Natural killer cell treated with Interleukin-12 subunit alpha and Interleukin-12 subunit beta and Interleukin-15 and Interleukin-18, amount 100 ng/mL, for 72 hours (primary cell): Measurements from ENCODE around the gene TUBB. TPM values are rescaled to one million over a fixed set of nuclear protein-coding genes. Genes with fewer than 3 reads are reported as not detected.

Experiments used
- ATAC-seq, 2 donors: fragments of 150-1000 bp; cut with Tn5 transposase in 1 of 2; sonication (Bioruptor Pico), chemical (Tn5 transposase) in 1 of 2; 2 replicates each; pipeline ENCODE4 v1.10.0; 2021
- DNase-seq: peaks from one replicate; pipeline ENCODE4 v3.0.0; 2022; ENCODE audit warnings: low spot score
- H3K27ac Mint-ChIP-seq, 2 donors: 1 replicate in 1 of 2; 2 replicates in 1 of 2; pipeline ENCODE4 v1.8.0; 2022; ENCODE audit warnings: mixed read lengths in 2 of 2, mild to moderate bottlenecking in 1 of 2, moderate library complexity in 1 of 2
- H3K27me3 Mint-ChIP-seq, 2 donors: 1 replicate in 1 of 2; 2 replicates in 1 of 2; pipeline ENCODE4 v1.8.0; 2022; ENCODE audit warnings: mixed read lengths in 2 of 2
- H3K36me3 Mint-ChIP-seq: one replicate; pipeline ENCODE4 v1.8.0; 2022; ENCODE audit warnings: mixed read lengths
- H3K4me1 Mint-ChIP-seq, 2 donors: 1 replicate in 1 of 2; 2 replicates in 1 of 2; pipeline ENCODE4 v1.8.0; 2022; ENCODE audit warnings: low read depth in 2 of 2, mixed read lengths in 2 of 2, mild to moderate bottlenecking in 1 of 2
- H3K4me3 Mint-ChIP-seq: one replicate; pipeline ENCODE4 v1.8.0; 2022; ENCODE audit warnings: mixed read lengths
- H3K9me3 Mint-ChIP-seq: 2 replicates; pipeline ENCODE4 v1.8.0; 2022; ENCODE audit warnings: mixed read lengths
- total RNA-seq, 2 donors: library from RNA; stranded (reverse); gene quantifications; one replicate each; pipeline ENCODE4 v1.2.3, GENCODE V29; 2022

Gene TUBB
- total RNA-seq, 2 donors from 2014 or later: 938 to 1,043 TPM

DNA sequence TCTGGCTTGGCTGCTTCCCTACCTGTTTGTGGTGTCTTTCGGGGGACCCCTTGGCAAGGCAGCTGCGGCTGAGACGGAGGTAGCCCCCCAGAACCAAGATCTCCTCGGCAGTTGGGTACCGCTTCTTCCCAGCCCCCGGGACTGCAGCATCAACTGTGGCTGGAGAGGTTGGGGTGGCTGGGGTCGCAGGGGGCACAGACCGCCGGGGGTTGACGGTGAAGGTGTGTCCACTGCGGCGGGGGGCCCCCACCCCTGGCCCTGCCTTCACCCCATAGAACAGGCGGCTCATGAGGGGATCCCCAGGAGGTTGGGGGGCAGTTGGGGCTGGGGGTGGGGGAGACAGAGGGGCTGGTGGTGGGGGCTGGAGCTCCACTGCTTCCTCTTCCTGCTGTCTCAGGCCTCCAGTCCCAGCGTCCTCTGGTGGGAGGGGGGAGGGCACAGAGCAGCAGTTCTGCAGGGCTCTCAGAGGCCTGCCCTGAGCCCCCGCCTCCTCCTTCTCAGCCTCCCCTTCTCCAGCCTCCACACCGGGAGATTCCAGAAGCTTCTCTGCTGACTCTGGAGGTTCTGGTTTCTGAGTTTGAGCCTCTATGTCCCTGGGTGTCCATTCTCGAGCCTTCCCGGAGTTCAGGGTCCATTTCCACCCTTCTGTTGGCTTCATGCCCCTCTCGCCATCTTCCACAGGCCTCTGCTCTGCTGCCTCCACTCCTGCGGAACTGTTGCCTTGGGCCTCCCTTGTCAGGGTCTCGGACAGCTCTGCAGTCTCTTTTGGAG, 35.6 kb upstream of the TUBB start:
- peak overlapping the region; percentile 100 for H3K4me3 Mint-ChIP-seq
- peak overlapping the region; percentile 98 for H3K27ac Mint-ChIP-seq
- peaks cover 51% of the 10 kb centered on the region for H3K36me3 Mint-ChIP-seq
- no peaks in the 10 kb centered on the region for H3K9me3 Mint-ChIP-seq
- peaks cover 60 to 68% of the 10 kb centered on the region in 2 donors for H3K4me1 Mint-ChIP-seq
- DNase-seq (peak; percentile 80), ATAC-seq (no peak)
- H3K27me3 Mint-ChIP-seq: no peaks in the 10 kb centered on the region

- Mint-ChIP-seq H3K4me3 (peak overlapping the region; percentile 100), H3K27ac (peak overlapping the region; percentile 98), H3K9me3 (no peaks in the 10 kb centered on the region), H3K4me1 (peaks cover 60 to 69% of the 10 kb centered on the region in 2 donors), H3K36me3 (peaks cover 48% of the 10 kb centered on the region), H3K27me3 (no peaks in the 10 kb centered on the region)
- ATAC-seq (no peak), DNase-seq (no peak)
These were observed 34.8 kb upstream of the TUBB start for GRCh38 chr6:30685157-30686008.

- Mint-ChIP-seq H3K4me3 (peak within 1 kb of the TSS; percentile 100), H3K27ac (peak within 1 kb of the TSS; percentile 98), H3K27me3 (no peaks in the 10 kb centered on the region), H3K9me3 (no peaks in the 10 kb centered on the region), H3K36me3 (peaks cover 43% of the 10 kb centered on the region), H3K4me1 (peaks cover 57 to 68% of the 10 kb centered on the region in 2 donors)
- ATAC-seq (peak; percentile 61 to 69), DNase-seq (peak; percentile 84)
These were observed 33.9 kb upstream of the TUBB start, which contains the start of gene PPP1R18 for GRCh38 chr6:30686009-30686907. Gene PPP1R18, minus strand, starts transcription at chr6:30686645. Its CDS starts 627 bp downstream, at chr6:30686018.

DNA sequence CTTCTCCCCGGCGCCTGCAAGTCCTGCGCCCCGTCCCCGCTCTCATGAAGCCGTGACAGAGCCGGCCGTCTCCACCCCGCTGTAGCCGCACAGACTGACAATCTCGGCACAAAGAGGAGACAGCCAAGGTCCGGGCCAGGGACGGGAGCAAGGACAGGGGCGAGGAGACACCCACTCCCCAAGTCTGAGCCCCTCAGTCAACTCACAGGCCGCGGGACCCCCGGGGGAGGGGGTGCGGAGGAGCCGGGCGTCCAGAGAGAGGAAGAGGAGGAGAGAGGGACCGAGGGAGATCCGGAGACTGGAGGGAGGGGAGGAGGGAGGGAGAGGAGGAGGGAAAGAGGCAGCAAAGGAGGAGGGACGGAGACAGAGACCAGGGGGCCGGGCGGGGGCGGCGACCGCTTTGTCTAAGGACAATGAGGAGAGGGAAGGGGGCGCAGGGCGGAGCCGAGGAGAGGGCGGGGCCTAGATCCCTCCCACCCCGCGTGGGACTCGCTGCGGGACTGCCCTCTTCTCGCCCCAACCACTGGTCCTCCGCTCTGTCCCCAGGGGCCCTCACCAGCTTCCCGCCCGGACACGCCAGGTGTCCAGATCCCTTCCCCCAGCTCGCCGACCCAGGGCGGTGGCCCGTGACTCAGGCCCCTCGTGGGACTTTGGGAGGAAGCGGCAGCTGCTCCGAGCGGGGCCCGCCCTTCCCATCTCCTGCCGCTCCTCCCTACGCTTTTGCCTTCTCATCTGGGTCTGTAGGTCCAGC, 33.1 kb upstream of the TUBB start:
- H3K4me1 Mint-ChIP-seq: peaks cover 50 to 60% of the 10 kb centered on the region in 2 donors
- H3K27me3 Mint-ChIP-seq: no peaks in the 10 kb centered on the region
- peak overlapping the region; percentile 98 for H3K27ac Mint-ChIP-seq
- H3K9me3 Mint-ChIP-seq: no peaks in the 10 kb centered on the region
- H3K4me3 Mint-ChIP-seq: peak overlapping the region; percentile 100
- H3K36me3 Mint-ChIP-seq: peaks cover 35% of the 10 kb centered on the region
- DNase-seq: peak; percentile 93
- peak; percentile 60 to 77 for ATAC-seq

DNA sequence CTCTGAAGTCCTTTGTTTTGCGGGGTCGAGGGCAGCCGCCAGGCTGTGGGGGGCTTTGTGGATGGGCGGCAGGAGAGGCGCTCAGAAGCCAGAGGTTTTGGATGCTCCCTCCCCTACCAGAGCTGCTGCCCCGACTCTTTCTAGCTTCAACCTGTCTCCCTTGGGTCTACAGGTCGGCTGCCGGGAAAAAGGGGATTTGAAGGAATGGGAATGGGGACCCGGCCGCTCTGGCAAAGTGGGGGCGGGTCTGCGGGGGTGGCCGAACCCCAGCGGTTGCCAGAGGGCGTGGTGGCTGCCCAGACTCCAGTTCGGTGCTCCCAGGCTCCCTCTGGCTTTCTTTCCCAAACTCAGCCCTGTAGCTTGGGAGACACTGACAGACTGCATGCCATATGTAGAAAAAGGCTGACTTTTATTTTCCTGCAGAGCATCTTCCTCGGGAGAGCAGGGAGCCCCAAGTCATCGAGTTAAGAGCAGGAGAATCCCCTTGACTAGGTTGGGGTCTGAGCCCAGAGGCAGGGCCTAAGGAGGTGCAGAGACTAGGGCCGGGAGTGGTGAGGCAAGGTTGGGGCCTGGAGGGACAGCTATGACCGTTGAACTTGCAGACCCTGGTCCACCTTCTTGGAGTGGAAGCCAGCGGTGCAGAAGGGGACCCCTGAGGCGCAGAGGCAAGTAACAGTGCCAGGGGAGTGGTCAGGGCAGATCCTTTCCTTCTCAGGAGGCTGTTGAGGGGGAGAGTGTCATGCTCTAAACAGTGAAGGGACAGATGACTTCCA, 32.3 kb upstream of the TUBB start:
- no peak for ATAC-seq
- Mint-ChIP-seq H3K4me1 (peaks cover 45 to 53% of the 10 kb centered on the region in 2 donors), H3K36me3 (peaks cover 31% of the 10 kb centered on the region), H3K4me3 (peak overlapping the region; percentile 100), H3K9me3 (no peaks in the 10 kb centered on the region), H3K27me3 (no peaks in the 10 kb centered on the region), H3K27ac (peak overlapping the region; percentile 98)
- no peak for DNase-seq

DNA sequence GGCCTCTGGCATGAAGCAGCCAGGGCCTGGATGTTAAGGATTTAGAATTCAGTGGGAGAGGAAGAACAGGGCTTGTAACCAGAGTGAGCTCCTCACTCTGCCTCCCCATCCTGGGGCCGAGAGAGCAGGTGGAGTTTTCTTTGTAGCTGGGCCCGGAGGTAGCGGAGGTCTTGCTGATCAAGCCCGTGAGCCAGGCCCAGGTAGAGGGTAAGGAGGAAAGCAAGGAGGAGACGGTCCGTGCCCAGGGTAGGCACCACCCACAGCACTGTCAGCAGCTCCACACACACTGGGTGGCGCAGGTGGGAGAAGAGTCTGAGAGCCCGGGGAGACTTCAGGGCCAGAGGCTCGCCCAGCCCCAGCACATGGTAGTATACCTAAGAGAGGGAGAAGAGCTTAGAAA, 31.6 kb upstream of the TUBB start:
- ATAC-seq (no peak), DNase-seq (no peak)
- H3K27ac Mint-ChIP-seq: peak overlapping the region; percentile 98
- no peaks in the 10 kb centered on the region for H3K27me3 Mint-ChIP-seq
- H3K4me3 Mint-ChIP-seq: peak overlapping the region; percentile 100
- no peaks in the 10 kb centered on the region for H3K9me3 Mint-ChIP-seq
- H3K4me1 Mint-ChIP-seq: peaks cover 43 to 51% of the 10 kb centered on the region in 2 donors
- peaks cover 26% of the 10 kb centered on the region for H3K36me3 Mint-ChIP-seq

- no peak for DNase-seq
- H3K4me1 Mint-ChIP-seq: peaks cover 43 to 51% of the 10 kb centered on the region in 2 donors
- H3K4me3 Mint-ChIP-seq: peak overlapping the region; percentile 100
- H3K27ac Mint-ChIP-seq: peak overlapping the region; percentile 98
- H3K9me3 Mint-ChIP-seq: no peaks in the 10 kb centered on the region
- peaks cover 19% of the 10 kb centered on the region for H3K36me3 Mint-ChIP-seq
- H3K27me3 Mint-ChIP-seq: no peaks in the 10 kb centered on the region
- no peak for ATAC-seq
These were observed 30.9 kb upstream of the TUBB start for GRCh38 chr6:30689022-30689865.

GRCh38 chr6:30689985-30690384, 30.2 kb upstream of the TUBB start:
- DNase-seq: no peak
- Mint-ChIP-seq H3K9me3 (no peaks in the 10 kb centered on the region), H3K4me3 (peak overlapping the region; percentile 100), H3K27ac (peak overlapping the region; percentile 98), H3K36me3 (peaks cover 14% of the 10 kb centered on the region), H3K4me1 (peaks cover 41 to 49% of the 10 kb centered on the region in 2 donors), H3K27me3 (no peaks in the 10 kb centered on the region)
- no peak for ATAC-seq

DNA sequence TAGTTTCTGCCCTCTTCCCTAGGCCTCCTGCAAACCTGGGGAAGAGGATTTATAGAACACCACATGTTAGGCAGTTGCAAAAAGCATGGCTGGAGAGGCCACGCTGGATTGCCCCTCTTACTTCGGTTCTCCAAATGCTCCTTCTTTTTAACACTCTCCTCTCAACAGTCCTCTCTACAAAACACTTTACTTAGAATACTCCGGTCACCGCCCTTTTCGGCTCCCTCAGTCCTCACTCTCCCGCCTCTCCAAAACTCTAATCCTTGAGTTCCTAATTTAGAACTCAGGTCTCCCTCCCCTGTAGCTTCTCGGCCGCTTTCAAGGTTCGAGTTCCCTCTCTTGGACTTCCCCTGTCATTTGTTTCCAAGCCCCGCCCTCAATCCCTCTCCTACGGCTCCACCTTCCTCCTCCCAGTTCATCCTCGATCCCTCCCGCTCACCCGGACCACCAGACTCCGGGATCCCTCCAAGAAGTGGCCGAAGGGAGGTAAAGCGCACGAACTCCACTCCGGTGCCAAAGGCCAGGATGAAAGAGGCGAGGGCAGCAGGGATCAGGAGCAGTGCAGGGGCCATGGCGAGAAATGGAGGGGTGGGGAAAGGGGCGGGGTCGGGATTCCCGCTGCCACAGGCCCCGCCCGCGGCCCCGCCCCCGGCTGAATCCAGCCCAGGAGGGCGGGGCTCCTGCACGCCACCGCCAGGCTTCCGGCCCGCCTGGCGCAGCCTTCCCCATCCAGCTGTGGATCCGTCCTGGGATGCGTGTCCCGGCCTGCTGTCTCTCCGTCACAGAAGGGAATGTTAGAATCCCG, 29.5 kb upstream of the TUBB start, which contains the start of gene NRM:
NRM (minus strand) TSS at position 582 of the 805 bp plus-strand sequence; CDS start at position 572, 10 bp downstream.
- Mint-ChIP-seq H3K9me3 (no peaks in the 10 kb centered on the region), H3K36me3 (peaks cover 8% of the 10 kb centered on the region), H3K27me3 (no peaks in the 10 kb centered on the region), H3K27ac (peak within 1 kb of the TSS; percentile 98), H3K4me1 (peaks cover 35 to 42% of the 10 kb centered on the region in 2 donors), H3K4me3 (peak within 1 kb of the TSS; percentile 100)
- DNase-seq (peak; percentile 78), ATAC-seq (peak; percentile 65 to 81)

DNA sequence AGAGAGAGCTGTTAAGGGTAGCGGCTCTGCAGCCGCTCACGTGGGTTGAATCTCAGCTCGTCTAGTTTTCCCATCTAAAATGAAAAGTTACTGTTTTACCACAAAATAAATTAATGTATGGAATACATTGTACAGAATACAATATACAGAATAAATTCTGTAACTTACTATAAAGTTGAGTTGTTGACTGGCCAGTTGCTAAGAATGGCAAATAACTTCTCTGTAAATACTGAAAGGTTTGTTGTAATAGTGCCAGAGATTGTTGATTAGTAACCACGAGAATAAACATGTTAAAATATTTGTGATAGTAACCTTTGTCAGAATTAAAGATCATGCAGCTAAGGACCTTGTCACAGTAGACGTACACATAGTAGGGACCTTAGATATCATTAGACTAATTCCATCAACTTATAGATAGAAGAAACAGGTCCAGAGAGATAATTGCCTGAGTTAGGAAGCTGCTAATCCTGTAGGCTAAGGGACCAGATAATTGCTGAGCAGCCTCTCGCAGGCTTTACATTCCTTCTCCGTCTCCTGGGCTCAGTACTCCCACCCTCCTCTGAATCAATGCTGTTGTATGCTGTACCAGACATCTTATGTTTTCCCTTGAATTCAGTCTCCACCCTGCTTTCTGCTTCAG, 28.8 kb upstream of the TUBB start:
- Mint-ChIP-seq H3K4me3 (peak overlapping the region; percentile 100), H3K27me3 (no peaks in the 10 kb centered on the region), H3K36me3 (peaks cover 2% of the 10 kb centered on the region), H3K27ac (peak overlapping the region; percentile 98), H3K9me3 (no peaks in the 10 kb centered on the region), H3K4me1 (peaks cover 31 to 35% of the 10 kb centered on the region in 2 donors)
- DNase-seq (no peak), ATAC-seq (no peak)
